Right ventricle myocardium superior (tissue), 1 donor: Measurements from ENCODE around the gene FHOD3. TPM values are rescaled to one million over a fixed set of nuclear protein-coding genes. Genes with fewer than 3 reads are reported as not detected.

Source experiments
- ATAC-seq: fragments of 200-7000 bp; cut with Tn5 transposase; one replicate; pipeline ENCODE4 v1.9.1; 2020; ENCODE audit warnings: mild to moderate bottlenecking; ENCODE audit not compliant: poor library complexity
- DNase-seq: peaks from one replicate; pipeline ENCODE4 v3.0.0-alpha.2; 2020
- intact Hi-C: fragments of 100-400 bp; cut with DNase I; formaldehyde crosslinking; loops from one replicate; pipeline ENCODE4 v1.11.2; 2022
- total RNA-seq: library from RNA; stranded (reverse); fragmentation: NEBNext Ultra II Directional; extraction: Animal tissue kit (Norgen Biotek cat#: 25700); gene quantifications from one replicate; pipeline ENCODE4 v1.2.1, GENCODE V29; 2021
- donor health status: DM: no; HTN: yes; CAD: no; lungs with severe emphysema.

FHOD3 gene
- total RNA-seq, 1 donor from 2014 or later = 317 TPM

DNA sequence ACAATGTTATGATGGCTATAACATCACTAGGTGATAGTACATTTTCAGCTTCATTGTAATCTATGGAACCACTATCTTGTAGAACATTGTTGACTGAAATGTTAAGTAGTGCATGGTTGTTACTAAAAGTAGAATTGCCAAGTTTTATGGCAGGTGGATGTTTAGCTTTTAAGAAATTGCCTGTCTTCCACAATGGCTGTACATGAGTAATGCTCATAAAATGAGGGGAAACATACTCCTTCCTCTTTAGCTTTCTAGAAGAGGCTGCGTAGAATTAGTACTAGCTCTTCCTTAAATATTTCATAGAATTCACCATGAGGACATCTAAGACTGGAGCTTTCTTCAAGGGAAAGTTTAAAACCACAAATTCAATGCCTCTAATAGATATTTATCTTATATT lies 370.3 kb downstream of the FHOD3 start:
- no peak for ATAC-seq
- no peak for DNase-seq
- intact Hi-C loops = no loop called here

GRCh38 chr18:36668349-36668748 lies 370.8 kb downstream of the FHOD3 start:
- DNase-seq (no peak), ATAC-seq (no peak)
- intact Hi-C loops = no loop called here

DNA sequence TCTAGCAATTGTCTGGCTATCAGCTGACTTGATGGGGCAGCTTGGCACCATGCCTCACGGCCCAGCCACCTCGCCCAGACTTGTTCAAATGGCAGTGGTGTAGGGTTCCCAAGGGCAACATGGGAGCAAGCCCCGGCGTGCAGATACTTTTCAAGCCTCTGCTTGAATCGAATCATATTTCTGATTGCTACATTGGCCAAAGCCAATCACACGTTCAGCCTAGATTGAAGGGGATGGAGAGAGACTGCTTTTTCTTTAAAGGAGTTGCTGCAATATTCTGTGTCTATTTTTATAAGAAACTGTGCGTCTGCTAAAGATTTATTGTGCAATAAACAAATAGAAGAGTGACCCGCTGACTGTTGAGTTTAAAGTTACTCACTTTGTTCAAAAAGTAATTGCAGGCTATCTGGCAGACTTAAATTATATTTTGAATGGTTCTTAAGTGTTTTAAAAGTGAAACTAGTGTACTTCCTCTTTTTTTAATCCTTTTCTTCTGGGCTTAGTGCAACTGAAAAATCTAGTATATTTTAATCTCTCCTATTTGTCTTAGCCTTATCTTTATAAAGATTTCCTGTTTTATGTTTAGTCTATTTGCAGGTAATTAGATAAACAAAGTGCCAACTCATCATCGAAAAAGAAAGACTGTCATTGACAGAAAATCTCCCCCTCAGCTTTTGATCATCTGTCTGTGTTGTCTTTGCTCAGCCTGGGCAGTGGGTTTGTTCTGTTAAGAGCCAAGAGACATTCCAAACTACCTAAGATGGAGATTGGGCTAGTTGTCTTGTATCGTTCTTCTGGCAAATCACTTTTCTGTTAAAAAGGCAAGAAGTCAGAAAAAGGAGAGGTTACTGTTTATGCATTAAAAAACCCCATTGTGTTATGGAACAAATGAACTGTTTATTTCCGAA lies 375.2 kb downstream of the FHOD3 start:
- ATAC-seq (peak; percentile 36), DNase-seq (no peak)
- intact Hi-C loops = no loop called here

DNA sequence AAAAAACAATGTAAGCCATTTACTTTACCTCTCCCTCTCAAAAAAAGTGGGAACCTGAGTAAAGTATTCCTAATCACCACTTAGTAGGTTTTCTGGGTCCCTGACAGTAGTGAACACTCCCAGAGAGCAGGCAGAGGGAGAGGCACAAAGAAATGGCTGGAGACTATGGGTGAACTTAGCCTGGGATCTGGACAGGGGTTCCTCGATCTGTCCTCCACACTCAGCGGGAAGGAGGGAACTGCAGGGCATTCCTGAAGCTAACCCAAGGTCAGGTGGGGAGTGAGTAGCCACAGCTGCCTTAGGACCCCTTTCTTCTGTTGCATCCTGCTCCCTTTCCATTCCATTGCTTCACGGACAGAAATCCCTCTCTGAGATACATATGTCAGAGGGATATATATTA lies 375.9 kb downstream of the FHOD3 start:
- no peak for ATAC-seq
- no peak for DNase-seq
- intact Hi-C loops = no loop called here

- intact Hi-C loops = no loop called here
- DNase-seq (no peak), ATAC-seq (no peak)
These were observed 377.6 kb downstream of the FHOD3 start for GRCh38 chr18:36675076-36675475.

- intact Hi-C loops = no loop called here
- DNase-seq (no peak), ATAC-seq (no peak)
These were observed 378.0 kb downstream of the FHOD3 start for GRCh38 chr18:36675542-36675941.

GRCh38 chr18:36676629-36677028 lies 379.1 kb downstream of the FHOD3 start:
- ATAC-seq (no peak), DNase-seq (no peak)
- intact Hi-C loops = no loop called here

GRCh38 chr18:36680042-36680441 lies 382.5 kb downstream of the FHOD3 start:
- intact Hi-C loops = loop anchor here (10.0 kb wide), 1 partner anchor 125 kb away; no protein-coding TSS in a partner anchor
- DNase-seq = no peak
- ATAC-seq = no peak

GRCh38 chr18:36685580-36685979 lies 388.1 kb downstream of the FHOD3 start:
- ATAC-seq (no peak), DNase-seq (no peak)

DNA sequence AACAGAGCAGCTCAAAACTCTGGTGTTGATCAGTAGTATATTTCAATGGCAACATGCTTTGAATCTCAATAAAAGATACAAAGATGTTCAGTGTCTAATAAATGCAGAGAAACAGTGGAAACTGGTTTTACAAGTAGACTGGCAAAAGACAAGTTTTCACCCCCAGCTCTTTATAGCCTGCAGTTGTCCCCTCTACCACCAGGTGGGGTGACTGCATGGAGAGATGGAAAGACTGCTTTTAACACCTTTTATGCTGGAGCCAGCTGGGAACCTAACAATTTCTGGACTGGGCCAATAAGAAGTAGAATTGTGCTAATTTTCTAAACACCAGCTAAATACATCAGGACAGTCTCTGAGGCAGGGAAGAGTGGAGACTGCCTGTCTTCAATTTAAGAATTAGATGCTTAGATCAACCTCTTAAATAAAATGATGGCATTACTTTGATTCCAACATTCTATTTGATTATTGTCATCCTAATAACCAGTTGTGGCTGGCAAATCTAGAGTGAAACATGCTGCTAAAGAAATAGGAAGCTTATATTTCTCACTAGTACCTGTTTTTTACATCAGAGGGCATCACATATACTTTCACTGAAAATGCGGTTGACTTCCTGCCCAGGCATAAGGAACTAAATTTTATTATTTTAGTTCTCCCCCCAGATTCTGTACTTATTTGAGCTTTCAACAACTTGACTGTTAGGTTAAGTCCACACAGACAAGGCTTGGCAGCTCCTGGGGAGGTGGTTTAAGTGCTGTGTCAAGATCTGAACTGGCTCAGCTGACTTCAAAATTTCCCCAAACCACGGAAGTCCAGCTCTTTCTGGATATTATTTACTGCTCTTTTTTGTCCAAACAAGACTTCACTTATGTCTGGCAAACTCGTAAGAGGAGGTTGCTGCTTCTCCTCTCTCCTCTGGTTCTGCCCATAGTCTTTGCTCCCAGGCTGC lies 390.8 kb downstream of the FHOD3 start:
- DNase-seq (no peak), ATAC-seq (peak; percentile 70)
- intact Hi-C loops = loop anchor here (10.0 kb wide), 1 partner anchor 117 kb away; no protein-coding TSS in a partner anchor

More at GRCh38 chr18:36685580-36685979, 388.1 kb downstream of the FHOD3 start:
- intact Hi-C loops = loop anchor here (10.0 kb wide), 1 partner anchor 119 kb away; no protein-coding TSS in a partner anchor

DNA sequence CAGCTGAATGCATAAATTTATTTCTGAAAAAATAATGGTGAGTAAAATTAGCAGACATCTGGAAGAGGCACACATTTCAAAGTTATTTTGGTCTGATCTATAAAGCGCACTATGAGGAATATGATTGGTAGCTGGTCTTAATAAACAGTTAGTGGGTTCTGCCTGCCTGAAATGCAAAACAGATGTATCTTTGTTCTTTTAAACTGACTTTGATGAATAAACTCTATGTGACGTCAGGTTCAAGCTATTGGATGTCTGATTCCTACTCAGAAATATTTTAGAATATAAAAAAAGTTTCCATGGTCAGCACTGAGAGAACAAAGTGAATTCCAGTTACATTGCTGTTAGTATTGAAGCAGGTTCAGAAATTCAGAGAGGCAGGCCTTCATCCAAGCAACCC lies 394.9 kb downstream of the FHOD3 start:
- no peak for DNase-seq
- no peak for ATAC-seq
- intact Hi-C loops = no loop called here

- ATAC-seq (no peak), DNase-seq (no peak)
- intact Hi-C loops = no loop called here
These were observed 395.4 kb downstream of the FHOD3 start for GRCh38 chr18:36692921-36693332.

DNA sequence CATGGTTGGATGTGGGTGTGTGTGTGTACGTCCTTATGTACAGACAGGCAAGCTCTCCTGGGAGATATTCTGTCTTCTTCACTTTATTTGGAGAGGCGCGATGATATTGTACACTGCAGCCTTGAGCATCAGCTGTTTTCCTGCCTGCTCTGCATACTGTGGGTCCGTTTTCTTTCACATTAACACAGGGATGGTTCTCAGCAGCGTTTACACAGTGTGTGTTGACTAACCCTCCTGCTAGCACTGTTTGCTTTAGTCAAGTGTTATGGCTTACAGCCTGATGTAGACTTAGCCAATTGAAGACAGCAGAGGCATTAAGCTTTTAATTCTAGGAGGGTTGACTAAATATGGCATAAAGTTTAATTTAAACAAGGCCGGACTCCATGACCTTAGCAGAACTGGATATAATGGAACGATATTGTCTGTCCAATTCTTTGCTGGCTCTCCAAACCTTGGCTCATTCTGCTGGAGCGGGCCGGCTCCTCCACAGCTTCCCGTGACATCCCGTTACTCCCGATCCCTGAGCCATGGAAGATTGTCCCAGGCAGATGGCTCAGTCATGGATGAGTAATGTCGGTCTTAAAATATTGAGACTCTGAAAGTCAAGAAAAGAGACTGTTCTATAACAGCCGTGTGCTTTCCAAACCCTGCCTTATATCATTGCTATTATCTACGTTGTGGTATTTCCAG lies 396.6 kb downstream of the FHOD3 start:
- intact Hi-C loops = no loop called here
- ATAC-seq (no peak), DNase-seq (no peak)

- ATAC-seq = no peak
- intact Hi-C loops = loop anchor here (5.0 kb wide), 1 partner anchor 61 kb away; no protein-coding TSS in a partner anchor
- no peak for DNase-seq
These were observed 398.3 kb downstream of the FHOD3 start for GRCh38 chr18:36695806-36696205.

- intact Hi-C loops = loop anchor here (5.0 kb wide), 1 partner anchor 59 kb away; no protein-coding TSS in a partner anchor
- DNase-seq = no peak
- no peak for ATAC-seq
These were observed 400.4 kb downstream of the FHOD3 start for GRCh38 chr18:36697905-36698304.

DNA sequence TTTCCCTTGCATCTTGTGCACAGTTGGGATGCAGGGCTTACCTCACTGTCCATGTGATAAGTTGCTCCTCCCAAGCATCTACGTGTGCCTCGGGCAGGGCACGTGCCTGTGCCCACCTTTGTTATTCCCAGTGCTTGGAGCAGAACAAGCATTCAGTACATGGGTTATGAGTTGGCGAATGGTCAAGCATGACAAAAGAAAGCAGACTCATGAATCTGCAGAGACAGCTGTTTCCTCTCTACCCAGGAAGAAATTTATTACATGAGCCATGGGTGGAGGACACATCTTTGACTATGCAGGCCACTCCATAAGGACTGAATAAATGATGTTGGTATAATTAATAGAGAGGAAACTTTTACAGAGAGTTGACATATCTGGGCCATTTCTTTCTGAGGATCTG lies 403.4 kb downstream of the FHOD3 start:
- DNase-seq (no peak), ATAC-seq (no peak)
- intact Hi-C loops = no loop called here

DNA sequence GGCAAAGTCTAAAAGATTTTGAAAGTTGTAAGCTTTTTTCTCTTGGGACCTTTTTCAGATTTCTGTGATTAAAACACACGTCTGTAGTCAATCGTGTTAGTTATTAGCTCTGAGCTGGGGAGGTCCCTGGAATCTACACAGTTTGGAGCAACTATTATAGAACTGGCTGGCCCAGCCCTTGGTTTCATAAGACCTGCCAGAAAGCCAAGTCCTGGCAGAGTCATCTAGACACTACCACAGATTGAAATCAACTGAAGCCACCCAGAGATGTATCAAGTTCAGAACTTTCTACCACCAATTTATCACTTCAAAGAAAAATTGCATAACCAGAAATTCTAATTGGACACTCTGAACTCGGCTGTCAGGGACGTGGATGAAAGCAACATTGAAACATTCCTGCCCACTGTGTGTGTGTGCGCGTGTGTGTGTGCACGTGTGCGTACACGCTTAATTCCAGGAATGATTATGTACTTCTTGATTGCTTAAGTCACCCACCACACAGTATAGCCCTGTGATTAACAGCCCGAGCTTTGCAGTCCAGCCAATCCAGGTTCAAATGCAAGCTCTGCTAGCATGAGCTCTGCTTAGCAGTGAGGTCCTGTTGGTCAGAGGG lies 405.0 kb downstream of the FHOD3 start:
- no peak for ATAC-seq
- no peak for DNase-seq
- intact Hi-C loops = no loop called here

DNA sequence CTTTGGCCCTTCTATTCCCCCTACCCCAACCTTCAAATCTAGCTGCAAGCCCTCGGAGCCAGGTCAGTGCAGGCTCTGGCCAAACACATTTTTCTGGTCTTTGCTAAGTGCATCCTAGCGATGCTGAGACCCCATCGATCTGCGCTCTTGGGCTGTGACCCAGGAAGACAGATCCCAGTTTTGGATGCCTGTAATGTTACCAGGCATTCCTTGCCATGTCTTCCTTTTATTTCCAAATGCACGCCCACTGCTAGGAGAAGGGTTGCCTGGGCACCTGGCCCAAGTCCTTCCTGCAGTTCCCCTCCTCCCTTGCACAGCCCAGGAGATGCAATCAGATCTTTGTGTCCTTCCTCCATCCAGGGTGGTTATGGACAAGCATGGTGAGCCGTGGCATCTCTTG lies 406.6 kb downstream of the FHOD3 start:
- no peak for ATAC-seq
- intact Hi-C loops = no loop called here
- no peak for DNase-seq
